ENCODE results near the gene ABHD12B. TPM values are rescaled to one million over a fixed set of nuclear protein-coding genes. Genes with fewer than 3 reads are reported as not detected.

ABHD12B gene
- total and polyA plus RNA-seq, 9 of the 15 experiments (the other 6 are each of a cell fraction or from before 2014, with no cell fraction given), result not detected

DNA sequence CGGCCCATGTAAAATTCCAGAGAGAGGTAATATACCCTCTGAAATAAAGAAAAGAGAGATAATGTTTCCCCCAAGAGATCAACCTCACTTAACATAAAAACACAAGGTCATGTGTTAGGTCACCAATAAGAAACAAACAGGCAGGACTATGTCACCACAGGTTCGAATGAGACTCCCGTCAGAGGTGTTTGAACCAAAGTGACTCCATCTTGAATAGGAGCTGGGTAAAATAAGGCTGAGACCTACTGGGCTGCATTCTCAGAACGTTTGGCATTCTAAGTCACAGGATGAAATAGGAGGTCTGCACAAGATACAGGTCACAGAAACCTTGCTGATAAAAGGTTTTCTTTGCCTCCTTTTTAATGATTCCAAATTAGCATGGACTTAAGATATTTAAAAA lies 65.9 kb downstream of the ABHD12B start (continued):
- TF ChIP-seq ZNF431 (CRISPR knock-in tag; IDR thresholded peaks at IDR 0.05) (no peak), TCF7L2 (IDR thresholded peaks at IDR 0.05; ENCODE audit: low read depth, low read length) (no peak), AFF4 (CRISPR knock-in tag; IDR thresholded peaks at IDR 0.05) (no peak), MEF2D (tag; conservative IDR thresholded peaks at IDR 0.05; ENCODE audit: low read depth) (peak; percentile 83), TOE1 (IDR thresholded peaks at IDR 0.05; ENCODE audit: borderline replicate concordance) (no peak), TOE1 (CRISPR knock-in tag; IDR thresholded peaks at IDR 0.05; ENCODE audit: borderline replicate concordance, low read depth) (no peak)
- TF ChIP-seq, protein P1, sequence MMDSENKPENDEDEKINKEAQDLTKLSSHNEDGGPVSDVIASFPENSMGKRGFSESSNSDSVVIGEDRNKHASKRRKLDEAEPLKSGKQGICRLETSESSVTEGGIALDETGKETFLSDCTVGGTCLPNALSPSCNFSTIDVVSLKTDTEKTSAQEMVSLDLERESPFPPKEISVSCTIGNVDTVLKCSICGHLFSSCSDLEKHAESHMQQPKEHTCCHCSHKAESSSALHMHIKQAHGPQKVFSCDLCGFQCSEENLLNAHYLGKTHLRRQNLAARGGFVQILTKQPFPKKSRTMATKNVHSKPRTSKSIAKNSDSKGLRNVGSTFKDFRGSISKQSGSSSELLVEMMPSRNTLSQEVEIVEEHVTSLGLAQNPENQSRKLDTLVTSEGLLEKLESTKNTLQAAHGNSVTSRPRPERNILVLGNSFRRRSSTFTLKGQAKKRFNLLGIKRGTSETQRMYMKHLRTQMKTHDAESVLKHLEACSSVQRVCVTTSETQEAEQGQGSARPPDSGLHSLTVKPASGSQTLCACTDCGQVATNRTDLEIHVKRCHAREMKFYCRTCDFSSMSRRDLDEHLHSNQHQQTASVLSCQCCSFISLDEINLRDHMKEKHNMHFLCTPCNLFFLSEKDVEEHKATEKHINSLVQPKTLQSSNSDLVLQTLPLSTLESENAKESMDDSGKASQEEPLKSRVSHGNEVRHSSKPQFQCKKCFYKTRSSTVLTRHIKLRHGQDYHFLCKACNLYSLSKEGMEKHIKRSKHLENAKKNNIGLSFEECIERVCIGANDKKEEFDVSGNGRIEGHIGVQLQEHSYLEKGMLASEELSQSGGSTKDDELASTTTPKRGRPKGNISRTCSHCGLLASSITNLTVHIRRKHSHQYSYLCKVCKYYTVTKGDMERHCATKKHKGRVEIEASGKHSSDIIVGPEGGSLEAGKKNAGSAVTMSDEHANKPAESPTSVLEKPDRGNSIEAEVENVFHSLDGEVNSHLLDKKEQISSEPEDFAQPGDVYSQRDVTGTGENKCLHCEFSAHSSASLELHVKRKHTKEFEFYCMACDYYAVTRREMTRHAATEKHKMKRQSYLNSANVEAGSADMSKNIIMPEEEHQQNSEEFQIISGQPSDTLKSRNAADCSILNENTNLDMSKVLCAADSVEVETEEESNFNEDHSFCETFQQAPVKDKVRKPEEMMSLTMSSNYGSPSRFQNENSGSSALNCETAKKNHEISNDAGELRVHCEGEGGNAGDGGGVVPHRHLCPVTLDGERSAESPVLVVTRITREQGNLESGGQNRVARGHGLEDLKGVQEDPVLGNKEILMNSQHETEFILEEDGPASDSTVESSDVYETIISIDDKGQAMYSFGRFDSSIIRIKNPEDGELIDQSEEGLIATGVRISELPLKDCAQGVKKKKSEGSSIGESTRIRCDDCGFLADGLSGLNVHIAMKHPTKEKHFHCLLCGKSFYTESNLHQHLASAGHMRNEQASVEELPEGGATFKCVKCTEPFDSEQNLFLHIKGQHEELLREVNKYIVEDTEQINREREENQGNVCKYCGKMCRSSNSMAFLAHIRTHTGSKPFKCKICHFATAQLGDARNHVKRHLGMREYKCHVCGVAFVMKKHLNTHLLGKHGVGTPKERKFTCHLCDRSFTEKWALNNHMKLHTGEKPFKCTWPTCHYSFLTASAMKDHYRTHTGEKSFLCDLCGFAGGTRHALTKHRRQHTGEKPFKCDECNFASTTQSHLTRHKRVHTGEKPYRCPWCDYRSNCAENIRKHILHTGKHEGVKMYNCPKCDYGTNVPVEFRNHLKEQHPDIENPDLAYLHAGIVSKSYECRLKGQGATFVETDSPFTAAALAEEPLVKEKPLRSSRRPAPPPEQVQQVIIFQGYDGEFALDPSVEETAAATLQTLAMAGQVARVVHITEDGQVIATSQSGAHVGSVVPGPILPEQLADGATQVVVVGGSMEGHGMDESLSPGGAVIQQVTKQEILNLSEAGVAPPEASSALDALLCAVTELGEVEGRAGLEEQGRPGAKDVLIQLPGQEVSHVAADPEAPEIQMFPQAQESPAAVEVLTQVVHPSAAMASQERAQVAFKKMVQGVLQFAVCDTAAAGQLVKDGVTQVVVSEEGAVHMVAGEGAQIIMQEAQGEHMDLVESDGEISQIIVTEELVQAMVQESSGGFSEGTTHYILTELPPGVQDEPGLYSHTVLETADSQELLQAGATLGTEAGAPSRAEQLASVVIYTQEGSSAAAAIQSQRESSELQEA (IDR thresholded peaks at IDR 0.05; ENCODE audit: low read depth), result no peak
